HFF-Myc (cell line): Measurements from ENCODE around the gene ERCC6L2.

Source experiments
- DNase-seq: peaks from one replicate; pipeline ENCODE4 v3.0.0-alpha.2; 2011; ENCODE audit warnings: low read depth; ENCODE audit errors: extremely low read depth
- H3K4me3 ChIP-seq: replicated peaks from 2 replicates; pipeline ENCODE4 v1.5.1; 2011; ENCODE audit warnings: low read depth, mild to moderate bottlenecking, control low read depth, low read length
- CTCF ChIP-seq: IDR thresholded peaks from 2 replicates; pipeline ENCODE4 v1.5.1; 2012; ENCODE audit warnings: mild to moderate bottlenecking, low read depth, low read length, control low read depth; ENCODE audit errors: missing control alignments

ERCC6L2 gene

GRCh38 chr9:95979446-95979845 is 104.0 kb downstream of the ERCC6L2 start:
- no peak for DNase-seq

GRCh38 chr9:95980262-95981125 is 105.0 kb downstream of the ERCC6L2 start:
- no peak for TF ChIP-seq CTCF
- no peak for DNase-seq
- H3K4me3 ChIP-seq: no peak overlapping the region

More at GRCh38 chr9:95979446-95979845, 104.0 kb downstream of the ERCC6L2 start:
- no peak for TF ChIP-seq CTCF
- no peak overlapping the region for H3K4me3 ChIP-seq

GRCh38 chr9:95981761-95982390 is 106.4 kb downstream of the ERCC6L2 start:
- DNase-seq: no peak
- no peak for TF ChIP-seq CTCF
- no peak overlapping the region for H3K4me3 ChIP-seq

GRCh38 chr9:95985440-95986055 is 110.1 kb downstream of the ERCC6L2 start:
- DNase-seq: no peak
- H3K4me3 ChIP-seq: no peak overlapping the region
- no peak for TF ChIP-seq CTCF

- TF ChIP-seq CTCF: no peak
- DNase-seq: no peak
- no peak overlapping the region for H3K4me3 ChIP-seq
These were observed 113.8 kb downstream of the ERCC6L2 start for GRCh38 chr9:95989297-95989696.

- no peak for TF ChIP-seq CTCF
- no peak for DNase-seq
- no peak overlapping the region for H3K4me3 ChIP-seq
These were observed 115.8 kb downstream of the ERCC6L2 start for GRCh38 chr9:95991326-95991725.
